Measurements from ENCODE around the gene GLI1. TPM values are rescaled to one million over a fixed set of nuclear protein-coding genes. Genes with fewer than 3 reads are reported as not detected.

The GLI1 gene
- total and polyA plus RNA-seq, 2 of the 13 experiments (the other 11 are each of a cell fraction or from before 2014, with no cell fraction given) = 0.09 to 0.20 TPM

DNA sequence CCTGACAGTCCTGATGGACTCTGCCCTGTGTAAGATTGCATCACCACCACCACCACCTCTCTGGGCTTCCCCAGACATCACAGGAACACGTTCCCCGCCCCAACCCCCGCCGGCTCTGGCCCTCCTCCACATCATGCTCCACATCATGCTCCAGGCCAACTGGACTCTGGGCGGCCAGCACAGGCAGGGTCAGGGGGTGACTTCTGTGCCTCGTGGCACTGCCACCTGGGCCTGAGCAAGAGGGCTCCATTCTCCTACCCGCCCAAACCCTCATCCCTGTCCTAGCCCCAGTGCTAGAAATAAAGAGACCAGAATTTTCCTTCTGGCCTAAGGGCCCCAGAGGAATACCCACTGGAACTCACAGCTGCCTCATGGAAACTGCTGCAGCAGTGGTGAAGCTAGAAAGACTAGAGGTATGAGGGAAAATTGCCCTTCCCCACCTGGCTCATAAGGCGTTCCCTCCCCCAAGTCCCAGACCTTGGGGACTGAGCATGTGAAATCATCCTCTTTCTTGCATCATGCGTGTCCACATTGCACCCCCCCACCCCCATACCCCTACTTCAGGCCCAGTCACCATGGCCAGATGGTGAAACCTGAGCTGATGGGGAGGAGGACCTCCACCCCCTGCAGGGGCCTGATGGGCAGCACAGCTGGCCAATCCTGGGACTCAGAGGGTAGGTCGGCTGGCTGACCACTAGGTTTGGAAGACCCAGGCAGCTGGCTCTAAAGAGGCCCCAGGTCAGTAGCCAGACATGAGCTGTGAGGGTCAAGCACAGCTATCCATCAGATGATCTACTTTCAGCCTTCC, 4.8 kb upstream of the GLI1 start, which contains the start of gene INHBE (continued):
- TF ChIP-seq REST (IDR thresholded peaks at IDR 0.05; ENCODE audit: borderline replicate concordance in 1 of 2, low read depth in 1 of 2, low read length in 2 of 2) (peak in 1 of 2 experiments; percentile 20; a peak in 1 of 4 replicates), SALL1 (CRISPR knock-in tag; IDR thresholded peaks at IDR 0.05) (peak; percentile 94), SP2 (CRISPR knock-in tag; IDR thresholded peaks at IDR 0.05) (peak; percentile 91), SOX5 (CRISPR knock-in tag; IDR thresholded peaks at IDR 0.05; ENCODE audit: borderline replicate concordance) (peak; percentile 58; the same call in 1 of the 2 replicates), ETV5 (CRISPR knock-in tag; IDR thresholded peaks at IDR 0.05; ENCODE audit: borderline replicate concordance) (no peak; the same call in 1 of the 2 replicates), CEBPG (CRISPR knock-in tag; IDR thresholded peaks at IDR 0.05) (peak; percentile 98), ZNF607 (CRISPR knock-in tag; IDR thresholded peaks at IDR 0.05; ENCODE audit: borderline replicate concordance) (0 out of 2 replicates have a peak, but pooled peaks have one; percentile 57), ZHX2 (IDR thresholded peaks at IDR 0.05; ENCODE audit: low read depth) (peak; percentile 7; the same call in 1 of the 2 replicates), ZHX2 (CRISPR knock-in tag; IDR thresholded peaks at IDR 0.05; ENCODE audit: borderline replicate concordance) (no peak), ZNF547 (CRISPR knock-in tag; IDR thresholded peaks at IDR 0.05) (peak; percentile 63; the same call in 1 of the 2 replicates), EEA1 (CRISPR knock-in tag; IDR thresholded peaks at IDR 0.05; ENCODE audit: borderline replicate concordance) (no peak), TBX3 (IDR thresholded peaks at IDR 0.05; ENCODE audit: borderline replicate concordance) (peak; percentile 76; the same call in 1 of the 2 replicates), MEF2D (CRISPR knock-in tag; IDR thresholded peaks at IDR 0.05) (peak; percentile 90), MBNL3 (CRISPR knock-in tag; conservative IDR thresholded peaks at IDR 0.05) (no peak)
- TF ChIP-seq, protein P1, sequence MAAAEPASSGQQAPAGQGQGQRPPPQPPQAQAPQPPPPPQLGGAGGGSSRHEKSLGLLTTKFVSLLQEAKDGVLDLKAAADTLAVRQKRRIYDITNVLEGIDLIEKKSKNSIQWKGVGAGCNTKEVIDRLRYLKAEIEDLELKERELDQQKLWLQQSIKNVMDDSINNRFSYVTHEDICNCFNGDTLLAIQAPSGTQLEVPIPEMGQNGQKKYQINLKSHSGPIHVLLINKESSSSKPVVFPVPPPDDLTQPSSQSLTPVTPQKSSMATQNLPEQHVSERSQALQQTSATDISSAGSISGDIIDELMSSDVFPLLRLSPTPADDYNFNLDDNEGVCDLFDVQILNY (CRISPR knock-in tag; conservative IDR thresholded peaks at IDR 0.05) = no peak
- TF ChIP-seq, protein P2, sequence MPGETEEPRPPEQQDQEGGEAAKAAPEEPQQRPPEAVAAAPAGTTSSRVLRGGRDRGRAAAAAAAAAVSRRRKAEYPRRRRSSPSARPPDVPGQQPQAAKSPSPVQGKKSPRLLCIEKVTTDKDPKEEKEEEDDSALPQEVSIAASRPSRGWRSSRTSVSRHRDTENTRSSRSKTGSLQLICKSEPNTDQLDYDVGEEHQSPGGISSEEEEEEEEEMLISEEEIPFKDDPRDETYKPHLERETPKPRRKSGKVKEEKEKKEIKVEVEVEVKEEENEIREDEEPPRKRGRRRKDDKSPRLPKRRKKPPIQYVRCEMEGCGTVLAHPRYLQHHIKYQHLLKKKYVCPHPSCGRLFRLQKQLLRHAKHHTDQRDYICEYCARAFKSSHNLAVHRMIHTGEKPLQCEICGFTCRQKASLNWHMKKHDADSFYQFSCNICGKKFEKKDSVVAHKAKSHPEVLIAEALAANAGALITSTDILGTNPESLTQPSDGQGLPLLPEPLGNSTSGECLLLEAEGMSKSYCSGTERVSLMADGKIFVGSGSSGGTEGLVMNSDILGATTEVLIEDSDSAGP (CRISPR knock-in tag; IDR thresholded peaks at IDR 0.05; ENCODE audit: borderline replicate concordance) = peak; percentile 82; the same call in 1 of the 2 replicates

All from HepG2 (cell line).